DMS79 (cell line): ENCODE measurements around the gene PLXDC2.

Experiments
- DNase-seq: peaks from one replicate; lab custom pipeline; 2025; lab: John Stamatoyannopoulos, UW

PLXDC2 gene

GRCh38 chr10:19857876-19858275 is 41.6 kb downstream of the PLXDC2 start:
- DNase-seq, result no peak

- DNase-seq, result no peak
Observed at GRCh38 chr10:19860107-19860506, 43.9 kb downstream of the PLXDC2 start.

GRCh38 chr10:19862811-19863515 is 46.7 kb downstream of the PLXDC2 start:
- no peak for DNase-seq

GRCh38 chr10:19865676-19866075 is 49.4 kb downstream of the PLXDC2 start:
- no peak for DNase-seq

GRCh38 chr10:19869370-19869769 is 53.1 kb downstream of the PLXDC2 start:
- DNase-seq, result no peak

GRCh38 chr10:19872504-19873271 is 56.5 kb downstream of the PLXDC2 start:
- no peak for DNase-seq

GRCh38 chr10:19874190-19874589 is 58.0 kb downstream of the PLXDC2 start:
- no peak for DNase-seq

GRCh38 chr10:19874791-19875190 is 58.6 kb downstream of the PLXDC2 start:
- no peak for DNase-seq

GRCh38 chr10:19876570-19876969 is 60.3 kb downstream of the PLXDC2 start:
- DNase-seq, result no peak

- no peak for DNase-seq
Observed at GRCh38 chr10:19877466-19878255, 61.4 kb downstream of the PLXDC2 start.

GRCh38 chr10:19882621-19883020 is 66.4 kb downstream of the PLXDC2 start:
- no peak for DNase-seq

- DNase-seq, result no peak
Observed at GRCh38 chr10:19888061-19888660, 71.9 kb downstream of the PLXDC2 start.

GRCh38 chr10:19889256-19889655 is 73.0 kb downstream of the PLXDC2 start:
- no peak for DNase-seq

- no peak for DNase-seq
Observed at GRCh38 chr10:19891429-19891828, 75.2 kb downstream of the PLXDC2 start.

GRCh38 chr10:19892270-19892669 is 76.0 kb downstream of the PLXDC2 start:
- DNase-seq, result no peak

GRCh38 chr10:19892677-19893076 is 76.4 kb downstream of the PLXDC2 start:
- no peak for DNase-seq

GRCh38 chr10:19895500-19895899 is 79.3 kb downstream of the PLXDC2 start:
- no peak for DNase-seq

GRCh38 chr10:19902456-19902855 is 86.2 kb downstream of the PLXDC2 start:
- DNase-seq, result no peak

GRCh38 chr10:19904202-19904661 is 88.0 kb downstream of the PLXDC2 start:
- DNase-seq, result no peak

- no peak for DNase-seq
Observed at GRCh38 chr10:19906108-19906791, 90.0 kb downstream of the PLXDC2 start.

GRCh38 chr10:19908991-19909696 is 92.9 kb downstream of the PLXDC2 start:
- no peak for DNase-seq
